WTC11 (cell line): Measurements from ENCODE around the gene VIM. TPM values are rescaled to one million over a fixed set of nuclear protein-coding genes. Genes with fewer than 3 reads are reported as not detected.

Source experiments
- ATAC-seq: fragments of 200-7000 bp; cut with Tn5 transposase; 2 replicates; pipeline ENCODE4 v1.10.0; 2021; ENCODE audit warnings: mild to moderate bottlenecking, moderate library complexity
- CTCF ChIA-PET: fragments of 300-600 bp; sonication (Branson Sonifier 250); formaldehyde crosslinking; loops from one replicate; lab custom pipeline; 2021; ENCODE audit warnings: antibody characterized with exemption; lab: Charles Lee
- POLR2A ChIA-PET: fragments of 350-600 bp; sonication (Branson Sonifier 250); formaldehyde crosslinking; loops from one replicate; lab custom pipeline; 2021; ENCODE audit warnings: antibody characterized with exemption; lab: Charles Lee
- DNase-seq: peaks from one replicate; pipeline ENCODE4 v3.0.0; 2021; ENCODE audit warnings: low spot score
- H3K27ac Mint-ChIP-seq: 2 replicates; pipeline ENCODE4 v1.8.0; 2021; ENCODE audit warnings: mixed read lengths
- H3K27me3 Mint-ChIP-seq: 2 replicates; pipeline ENCODE4 v1.8.0; 2021; ENCODE audit warnings: low read depth, mild to moderate bottlenecking, moderate library complexity, mixed read lengths
- H3K36me3 Mint-ChIP-seq: 2 replicates; pipeline ENCODE4 v1.8.0; 2021; ENCODE audit warnings: mixed read lengths
- H3K4me1 Mint-ChIP-seq: 2 replicates; pipeline ENCODE4 v1.8.0; 2022; ENCODE audit warnings: mixed read lengths
- H3K4me3 Mint-ChIP-seq: 2 replicates; pipeline ENCODE4 v1.8.0; 2021; ENCODE audit warnings: mild to moderate bottlenecking, moderate library complexity, mixed read lengths
- H3K9me3 Mint-ChIP-seq: 2 replicates; pipeline ENCODE4 v1.8.0; 2021; ENCODE audit warnings: mixed read lengths
- ATF6 ChIP-seq: sonication (generic); formaldehyde crosslinking; IDR thresholded peaks from 2 replicates; pipeline ENCODE4 v1.8.1; 2023; ENCODE audit warnings: mild to moderate bottlenecking, missing genetic modification reagents
- CBFB ChIP-seq: sonication (generic); formaldehyde crosslinking; IDR thresholded peaks from 2 replicates; pipeline ENCODE4 v1.8.1; 2022; ENCODE audit warnings: mild to moderate bottlenecking, low read depth, missing genetic modification reagents
- CDX4 ChIP-seq: fragments of 250-450 bp; sonication (Bioruptor Pico); IDR thresholded peaks from 2 replicates; pipeline ENCODE4 v1.9.0; 2021; ENCODE audit warnings: moderate library complexity, mild to moderate bottlenecking, inconsistent platforms, borderline replicate concordance
- ETV6 ChIP-seq: sonication (generic); formaldehyde crosslinking; IDR thresholded peaks from 2 replicates; pipeline ENCODE4 v1.8.1; 2022; ENCODE audit warnings: mild to moderate bottlenecking, missing genetic modification reagents
- FOXJ3 ChIP-seq: sonication (generic); formaldehyde crosslinking; IDR thresholded peaks from 2 replicates; pipeline ENCODE4 v1.9.0; 2021; ENCODE audit warnings: missing genetic modification reagents, mild to moderate bottlenecking, borderline replicate concordance
- FOXP1 ChIP-seq: sonication (generic); formaldehyde crosslinking; IDR thresholded peaks from 2 replicates; pipeline ENCODE4 v1.8.0; 2022; ENCODE audit warnings: missing genetic modification reagents, mild to moderate bottlenecking, moderate library complexity, borderline replicate concordance
- GTF2I ChIP-seq: fragments of 250-450 bp; sonication (Bioruptor Pico); conservative IDR thresholded peaks from 2 replicates; pipeline ENCODE4 v1.4.0; 2021; ENCODE audit warnings: mild to moderate bottlenecking
- NFATC4 ChIP-seq: fragments of 250-450 bp; sonication (Bioruptor Pico); IDR thresholded peaks from 2 replicates; pipeline ENCODE4 v1.9.0; 2021; ENCODE audit warnings: mild to moderate bottlenecking
- PRDM15 ChIP-seq: sonication (generic); formaldehyde crosslinking; IDR thresholded peaks from 2 replicates; pipeline ENCODE4 v1.8.0; 2022; ENCODE audit warnings: missing genetic modification reagents
- PRRX2 ChIP-seq: fragments of 250-450 bp; sonication (Bioruptor Pico); IDR thresholded peaks from 2 replicates; pipeline ENCODE4 v1.8.0; 2021; ENCODE audit warnings: mild to moderate bottlenecking
- TEAD4 ChIP-seq: sonication (generic); formaldehyde crosslinking; IDR thresholded peaks from 2 replicates; pipeline ENCODE4 v1.8.0; 2022; ENCODE audit warnings: mild to moderate bottlenecking, missing genetic modification reagents
- ZNF232 ChIP-seq: sonication (generic); formaldehyde crosslinking; IDR thresholded peaks from 2 replicates; pipeline ENCODE4 v1.8.0; 2022; ENCODE audit warnings: mild to moderate bottlenecking, missing genetic modification reagents
- ZNF263 ChIP-seq: sonication (generic); formaldehyde crosslinking; IDR thresholded peaks from 2 replicates; pipeline ENCODE4 v1.8.1; 2022; ENCODE audit warnings: low read depth, mild to moderate bottlenecking, moderate library complexity, missing genetic modification reagents
- ZNF396 ChIP-seq: fragments of 250-450 bp; sonication (Bioruptor Pico); IDR thresholded peaks from 2 replicates; pipeline ENCODE4 v1.8.0; 2021; ENCODE audit warnings: mild to moderate bottlenecking, moderate library complexity, borderline replicate concordance
- ZNF425 ChIP-seq: fragments of 250-450 bp; sonication (Bioruptor Pico); conservative IDR thresholded peaks from 2 replicates; pipeline ENCODE4 v1.9.0; 2021; ENCODE audit warnings: mild to moderate bottlenecking
- total RNA-seq: library from RNA; stranded (reverse); gene quantifications from 3 replicates; pipeline ENCODE4 v1.2.3, GENCODE V29; 2021
- TF ChIP-seq, protein P1 (sequence below): sonication (generic); formaldehyde crosslinking; IDR thresholded peaks from 2 replicates; pipeline ENCODE4 v1.8.1; 2023; ENCODE audit warnings: mild to moderate bottlenecking, missing genetic modification reagents, moderate library complexity
- TF ChIP-seq, protein P2 (sequence below): sonication (generic); formaldehyde crosslinking; conservative IDR thresholded peaks from 2 replicates; pipeline ENCODE4 v1.8.1; 2022; ENCODE audit warnings: mild to moderate bottlenecking, missing genetic modification reagents
- TF ChIP-seq, protein P3 (sequence below): sonication (generic); formaldehyde crosslinking; IDR thresholded peaks from 2 replicates; pipeline ENCODE4 v1.8.0; 2023; ENCODE audit warnings: mild to moderate bottlenecking, missing genetic modification reagents
- TF ChIP-seq, protein P4 (sequence below): fragments of 250-450 bp; sonication (Bioruptor Pico); IDR thresholded peaks from 2 replicates; pipeline ENCODE4 v1.8.0; 2021; ENCODE audit warnings: mild to moderate bottlenecking
- TF ChIP-seq, protein P5 (sequence below): sonication (generic); formaldehyde crosslinking; IDR thresholded peaks from 2 replicates; pipeline ENCODE4 v1.8.1; 2022; ENCODE audit warnings: low read depth, missing genetic modification reagents, borderline replicate concordance

The VIM gene
- total RNA-seq, 1 experiment from 2014 or later, result 74.1 TPM

DNA sequence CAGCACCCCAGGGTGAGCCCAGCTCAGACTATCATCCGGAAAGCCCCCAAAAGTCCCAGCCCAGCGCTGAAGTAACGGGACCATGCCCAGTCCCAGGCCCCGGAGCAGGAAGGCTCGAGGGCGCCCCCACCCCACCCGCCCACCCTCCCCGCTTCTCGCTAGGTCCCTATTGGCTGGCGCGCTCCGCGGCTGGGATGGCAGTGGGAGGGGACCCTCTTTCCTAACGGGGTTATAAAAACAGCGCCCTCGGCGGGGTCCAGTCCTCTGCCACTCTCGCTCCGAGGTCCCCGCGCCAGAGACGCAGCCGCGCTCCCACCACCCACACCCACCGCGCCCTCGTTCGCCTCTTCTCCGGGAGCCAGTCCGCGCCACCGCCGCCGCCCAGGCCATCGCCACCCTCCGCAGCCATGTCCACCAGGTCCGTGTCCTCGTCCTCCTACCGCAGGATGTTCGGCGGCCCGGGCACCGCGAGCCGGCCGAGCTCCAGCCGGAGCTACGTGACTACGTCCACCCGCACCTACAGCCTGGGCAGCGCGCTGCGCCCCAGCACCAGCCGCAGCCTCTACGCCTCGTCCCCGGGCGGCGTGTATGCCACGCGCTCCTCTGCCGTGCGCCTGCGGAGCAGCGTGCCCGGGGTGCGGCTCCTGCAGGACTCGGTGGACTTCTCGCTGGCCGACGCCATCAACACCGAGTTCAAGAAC, 1.1 kb downstream of the VIM start:
- H3K9me3 Mint-ChIP-seq, result no peaks in the 10 kb centered on the region
- ChIA-PET POLR2A (interaction anchor here (0.9 kb wide), 1 partner anchor 328 kb away, joined by 5 read pairs; no protein-coding TSS in a partner anchor), CTCF (interaction anchor here (0.7 to 2.4 kb wide), 8 partner anchors 16 to 412 kb away, joined by 3 to 20 read pairs (median 5); partner anchors contain the start of genes RSU1 and TRDMT1)
- ATAC-seq (peak; percentile 11), DNase-seq (peak; percentile 34)
- peak overlapping the region; percentile 93 for H3K4me3 Mint-ChIP-seq
- peaks cover 54% of the 10 kb centered on the region for H3K27me3 Mint-ChIP-seq
- peaks cover 8% of the 10 kb centered on the region for H3K36me3 Mint-ChIP-seq
- no peak overlapping the region for H3K27ac Mint-ChIP-seq
- peaks cover 22% of the 10 kb centered on the region for H3K4me1 Mint-ChIP-seq
- TF ChIP-seq ZNF232 (CRISPR knock-in tag) (peak; percentile 98), ZNF396 (CRISPR knock-in tag) (no peak), ZNF425 (CRISPR knock-in tag) (no peak), GTF2I (no peak), CDX4 (CRISPR knock-in tag) (peak; percentile 65; the same call in 1 of the 2 replicates), ETV6 (CRISPR knock-in tag) (peak; percentile 97), CBFB (CRISPR knock-in tag) (peak; percentile 94; the same call in 1 of the 2 replicates), NFATC4 (CRISPR knock-in tag) (no peak), PRRX2 (no peak), FOXJ3 (CRISPR knock-in tag) (no peak), FOXP1 (peak; percentile 99), ATF6 (CRISPR knock-in tag) (peak; percentile 89), TEAD4 (peak; percentile 93), PRDM15 (CRISPR knock-in tag) (peak; percentile 59), ZNF263 (CRISPR knock-in tag) (peak; percentile 77)
- TF ChIP-seq, protein P1, sequence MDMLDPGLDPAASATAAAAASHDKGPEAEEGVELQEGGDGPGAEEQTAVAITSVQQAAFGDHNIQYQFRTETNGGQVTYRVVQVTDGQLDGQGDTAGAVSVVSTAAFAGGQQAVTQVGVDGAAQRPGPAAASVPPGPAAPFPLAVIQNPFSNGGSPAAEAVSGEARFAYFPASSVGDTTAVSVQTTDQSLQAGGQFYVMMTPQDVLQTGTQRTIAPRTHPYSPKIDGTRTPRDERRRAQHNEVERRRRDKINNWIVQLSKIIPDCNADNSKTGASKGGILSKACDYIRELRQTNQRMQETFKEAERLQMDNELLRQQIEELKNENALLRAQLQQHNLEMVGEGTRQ (CRISPR knock-in tag), result 0 out of 2 replicates have a peak, but pooled peaks have one; percentile 43
- TF ChIP-seq, protein P2, sequence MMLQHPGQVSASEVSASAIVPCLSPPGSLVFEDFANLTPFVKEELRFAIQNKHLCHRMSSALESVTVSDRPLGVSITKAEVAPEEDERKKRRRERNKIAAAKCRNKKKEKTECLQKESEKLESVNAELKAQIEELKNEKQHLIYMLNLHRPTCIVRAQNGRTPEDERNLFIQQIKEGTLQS (CRISPR knock-in tag), result peak; percentile 82
- TF ChIP-seq, protein P3, sequence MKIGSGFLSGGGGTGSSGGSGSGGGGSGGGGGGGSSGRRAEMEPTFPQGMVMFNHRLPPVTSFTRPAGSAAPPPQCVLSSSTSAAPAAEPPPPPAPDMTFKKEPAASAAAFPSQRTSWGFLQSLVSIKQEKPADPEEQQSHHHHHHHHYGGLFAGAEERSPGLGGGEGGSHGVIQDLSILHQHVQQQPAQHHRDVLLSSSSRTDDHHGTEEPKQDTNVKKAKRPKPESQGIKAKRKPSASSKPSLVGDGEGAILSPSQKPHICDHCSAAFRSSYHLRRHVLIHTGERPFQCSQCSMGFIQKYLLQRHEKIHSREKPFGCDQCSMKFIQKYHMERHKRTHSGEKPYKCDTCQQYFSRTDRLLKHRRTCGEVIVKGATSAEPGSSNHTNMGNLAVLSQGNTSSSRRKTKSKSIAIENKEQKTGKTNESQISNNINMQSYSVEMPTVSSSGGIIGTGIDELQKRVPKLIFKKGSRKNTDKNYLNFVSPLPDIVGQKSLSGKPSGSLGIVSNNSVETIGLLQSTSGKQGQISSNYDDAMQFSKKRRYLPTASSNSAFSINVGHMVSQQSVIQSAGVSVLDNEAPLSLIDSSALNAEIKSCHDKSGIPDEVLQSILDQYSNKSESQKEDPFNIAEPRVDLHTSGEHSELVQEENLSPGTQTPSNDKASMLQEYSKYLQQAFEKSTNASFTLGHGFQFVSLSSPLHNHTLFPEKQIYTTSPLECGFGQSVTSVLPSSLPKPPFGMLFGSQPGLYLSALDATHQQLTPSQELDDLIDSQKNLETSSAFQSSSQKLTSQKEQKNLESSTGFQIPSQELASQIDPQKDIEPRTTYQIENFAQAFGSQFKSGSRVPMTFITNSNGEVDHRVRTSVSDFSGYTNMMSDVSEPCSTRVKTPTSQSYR, result peak; percentile 94
- TF ChIP-seq, protein P4, sequence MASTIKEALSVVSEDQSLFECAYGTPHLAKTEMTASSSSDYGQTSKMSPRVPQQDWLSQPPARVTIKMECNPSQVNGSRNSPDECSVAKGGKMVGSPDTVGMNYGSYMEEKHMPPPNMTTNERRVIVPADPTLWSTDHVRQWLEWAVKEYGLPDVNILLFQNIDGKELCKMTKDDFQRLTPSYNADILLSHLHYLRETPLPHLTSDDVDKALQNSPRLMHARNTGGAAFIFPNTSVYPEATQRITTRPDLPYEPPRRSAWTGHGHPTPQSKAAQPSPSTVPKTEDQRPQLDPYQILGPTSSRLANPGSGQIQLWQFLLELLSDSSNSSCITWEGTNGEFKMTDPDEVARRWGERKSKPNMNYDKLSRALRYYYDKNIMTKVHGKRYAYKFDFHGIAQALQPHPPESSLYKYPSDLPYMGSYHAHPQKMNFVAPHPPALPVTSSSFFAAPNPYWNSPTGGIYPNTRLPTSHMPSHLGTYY (CRISPR knock-in tag), result no peak
- TF ChIP-seq, protein P5, sequence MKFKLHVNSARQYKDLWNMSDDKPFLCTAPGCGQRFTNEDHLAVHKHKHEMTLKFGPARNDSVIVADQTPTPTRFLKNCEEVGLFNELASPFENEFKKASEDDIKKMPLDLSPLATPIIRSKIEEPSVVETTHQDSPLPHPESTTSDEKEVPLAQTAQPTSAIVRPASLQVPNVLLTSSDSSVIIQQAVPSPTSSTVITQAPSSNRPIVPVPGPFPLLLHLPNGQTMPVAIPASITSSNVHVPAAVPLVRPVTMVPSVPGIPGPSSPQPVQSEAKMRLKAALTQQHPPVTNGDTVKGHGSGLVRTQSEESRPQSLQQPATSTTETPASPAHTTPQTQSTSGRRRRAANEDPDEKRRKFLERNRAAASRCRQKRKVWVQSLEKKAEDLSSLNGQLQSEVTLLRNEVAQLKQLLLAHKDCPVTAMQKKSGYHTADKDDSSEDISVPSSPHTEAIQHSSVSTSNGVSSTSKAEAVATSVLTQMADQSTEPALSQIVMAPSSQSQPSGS, result peak; percentile 80; the same call in 1 of the 2 replicates
